K562 treated with DMSO at 1 percent for 4 hours (cell line): ENCODE measurements around the gene TAOK1. TPM values are rescaled to one million over a fixed set of nuclear protein-coding genes. Genes with fewer than 3 reads are reported as not detected.

Experiments
- total RNA-seq: library from RNA; unstranded; fragments of 300-600 nt; gene quantifications from 2 replicates; pipeline ENCODE4 v1.2.3, GENCODE V29; 2022; ENCODE audit not compliant: insufficient read depth

Gene TAOK1
- total RNA-seq: 7.2 and 10.6 TPM in 2 replicates

DNA sequence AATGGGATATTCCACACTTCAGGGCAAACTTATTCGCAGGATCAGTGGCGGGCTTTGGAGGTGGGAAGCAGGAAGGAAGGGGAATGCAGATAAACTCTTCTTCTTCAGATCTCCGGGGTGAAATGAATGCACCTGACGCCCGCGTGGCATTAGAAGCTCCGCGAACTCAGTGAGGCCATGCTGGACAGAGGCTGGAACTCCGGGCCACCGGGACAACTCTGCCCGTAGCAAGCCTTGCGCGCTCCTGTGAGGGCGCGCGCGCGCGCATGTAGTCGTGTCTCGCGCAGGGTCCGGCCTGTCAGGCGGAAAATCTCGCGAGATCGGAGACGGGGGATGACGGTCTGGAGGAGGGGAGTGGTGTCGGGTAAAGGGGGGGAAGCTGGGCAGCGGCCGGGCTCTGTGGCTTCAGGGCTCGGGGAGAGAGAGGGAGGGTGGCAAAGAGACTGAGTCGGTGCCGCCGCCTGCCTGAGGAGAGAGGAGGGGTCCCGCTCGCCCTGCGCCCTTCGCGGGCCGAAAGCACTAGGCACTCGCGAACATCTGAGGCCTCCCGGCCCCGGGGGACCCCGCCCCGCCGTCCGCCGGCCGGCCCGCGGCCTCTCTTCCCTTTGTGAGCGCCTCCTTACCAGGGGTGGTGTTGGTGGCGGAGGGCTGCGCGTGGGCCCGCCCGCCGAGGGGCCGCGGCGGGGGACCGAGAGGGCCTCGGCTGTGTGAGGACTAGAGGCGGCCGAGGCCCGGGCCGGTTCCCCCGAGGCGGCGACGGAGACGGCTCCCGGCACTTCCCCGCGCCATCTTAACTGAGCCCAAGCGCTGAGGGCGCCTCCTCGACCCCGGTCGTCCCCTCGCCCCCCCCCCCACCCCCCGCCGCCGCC is at the start of gene TAOK1:
Gene TAOK1, plus strand, starts transcription at position 382 of the 869 bp plus-strand sequence. CDS start 61,186 bp downstream, outside the sequence.

DNA sequence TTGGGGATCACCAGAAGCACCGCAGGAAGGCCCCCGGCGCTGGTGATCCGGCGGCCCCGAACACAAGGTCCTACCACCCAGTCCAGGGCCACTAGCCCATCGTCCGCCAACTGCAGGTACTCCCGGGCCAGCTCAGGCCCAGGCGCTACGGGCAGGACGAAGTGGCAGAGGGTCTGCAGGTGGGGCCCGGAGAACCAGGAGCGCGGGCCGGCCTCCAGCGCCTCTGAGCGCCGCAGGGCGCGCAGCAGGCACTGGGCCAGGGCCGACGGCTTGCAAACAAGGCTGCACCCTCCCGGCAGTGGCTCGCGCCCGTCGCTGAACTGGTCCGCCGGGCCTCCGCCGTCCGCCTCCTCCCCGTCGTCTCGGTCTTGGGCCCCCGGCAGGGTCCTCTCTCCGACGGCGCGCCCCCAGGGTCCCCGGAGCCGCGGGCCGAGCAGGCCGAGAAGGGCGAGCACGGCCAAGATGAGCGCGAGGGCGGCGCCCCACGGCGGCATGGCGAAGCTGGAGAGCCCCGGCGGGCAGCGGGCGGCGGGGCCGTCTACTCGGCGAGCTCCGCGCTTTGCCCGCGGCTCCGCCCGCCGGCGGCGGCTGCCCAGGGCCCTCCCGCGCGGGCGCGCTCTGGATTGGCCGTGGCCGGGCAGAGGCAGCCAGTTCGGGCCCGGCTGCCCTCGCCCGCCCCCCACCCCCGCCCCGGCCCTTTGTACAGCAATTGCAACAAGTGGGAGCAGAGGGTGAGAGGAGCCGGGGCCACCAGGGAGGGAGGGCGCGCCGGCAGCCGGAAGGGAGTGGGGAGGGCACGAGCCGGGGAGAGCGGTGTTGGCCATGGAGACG is 176.5 kb downstream of the TAOK1 start, which contains the start of gene ABHD15:
Gene ABHD15, minus strand, starts transcription at position 565 of the 831 bp plus-strand sequence. Its CDS starts 71 bp downstream, at position 494.

DNA sequence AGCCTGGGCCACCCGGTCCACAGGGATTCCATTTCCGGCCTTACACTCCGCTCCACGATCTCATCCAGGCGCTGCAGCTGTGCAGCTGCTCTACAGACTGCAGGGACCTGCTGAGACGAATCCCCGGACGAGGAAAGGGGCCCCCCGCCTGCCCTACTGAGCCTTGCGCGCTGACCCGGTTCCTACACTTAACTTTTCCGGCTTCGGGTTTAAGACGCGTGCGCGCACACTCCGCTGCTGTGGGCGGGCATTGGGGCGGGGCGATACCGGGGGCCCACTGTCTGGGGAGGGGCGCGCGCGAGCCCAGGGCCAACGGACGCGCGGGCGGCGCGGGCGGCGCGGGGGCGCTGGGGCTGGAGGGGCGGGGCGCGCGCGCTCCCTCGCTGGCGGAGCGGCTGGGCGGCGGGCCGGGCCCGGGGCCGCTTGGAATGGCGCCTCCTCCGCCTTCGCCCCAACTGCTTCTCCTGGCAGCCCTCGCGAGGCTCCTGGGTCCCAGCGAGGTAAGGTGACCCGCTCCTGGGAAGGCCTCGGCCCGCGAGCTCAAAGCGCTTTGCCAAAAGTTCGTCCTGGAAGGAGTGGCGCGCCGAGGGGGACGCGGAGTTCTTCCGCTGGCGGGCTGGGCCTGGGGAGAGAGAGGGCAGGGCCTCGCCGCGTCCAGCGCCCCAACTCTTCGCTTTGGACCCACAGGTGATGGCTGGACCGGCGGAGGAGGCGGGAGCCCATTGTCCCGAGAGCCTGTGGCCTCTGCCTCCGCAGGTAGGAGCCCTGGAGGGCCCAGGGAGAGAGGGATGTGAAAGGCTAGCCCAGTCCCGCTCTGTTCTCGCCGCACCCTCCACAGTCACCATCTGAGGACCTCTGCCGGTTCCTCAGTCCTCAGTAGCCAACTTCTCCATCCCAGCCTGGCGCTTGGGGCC is 178.4 kb downstream of the TAOK1 start, which contains the start of gene TP53I13:
Gene TP53I13, plus strand, starts transcription at position 371 of the 914 bp plus-strand sequence. Its CDS starts 58 bp downstream, at position 429.

DNA sequence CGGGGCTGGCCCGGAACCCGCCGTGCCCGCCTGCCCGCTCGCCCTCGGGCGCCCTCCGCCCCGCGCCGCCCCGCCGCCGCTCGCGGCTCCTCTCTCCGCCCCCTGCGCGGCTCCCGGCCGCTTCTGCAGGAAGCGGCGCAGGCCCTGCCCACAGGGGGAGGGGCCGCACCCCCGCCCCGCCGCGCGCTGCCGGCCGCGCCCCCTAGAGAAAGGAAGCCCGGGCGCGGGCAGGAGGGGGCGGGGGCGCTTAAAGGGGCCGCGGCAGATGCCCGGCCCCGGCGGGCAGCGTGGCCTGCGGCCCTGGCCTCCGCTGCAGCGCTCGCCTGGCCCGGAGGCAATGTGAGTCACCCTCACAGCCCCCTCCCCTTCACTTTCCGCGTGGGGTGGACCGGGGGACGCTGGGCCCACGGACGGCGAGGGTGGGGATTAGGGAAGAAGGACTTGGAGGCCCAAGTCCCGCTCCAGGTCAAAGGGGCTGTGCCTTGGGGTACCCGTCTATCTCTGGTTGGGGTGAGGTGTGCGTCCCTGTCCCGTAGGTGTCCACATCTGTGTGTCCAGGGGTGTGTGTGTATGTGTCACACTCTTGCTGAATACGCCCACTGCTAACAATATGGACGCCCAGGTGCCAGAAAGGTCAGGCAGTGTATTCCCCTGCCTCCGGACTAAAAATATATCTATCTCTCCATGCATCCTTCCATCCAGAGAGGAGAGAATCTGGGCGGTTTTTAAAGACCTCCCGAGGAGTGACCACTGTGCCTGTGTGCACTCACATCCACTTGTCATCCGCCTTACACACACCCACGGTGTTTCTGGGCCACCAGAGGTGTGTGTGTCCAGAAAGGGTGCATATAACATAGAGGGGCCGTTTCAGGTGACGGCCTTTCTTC is 199.6 kb downstream of the TAOK1 start, which contains the start of gene GIT1:
Gene GIT1, minus strand, starts transcription at position 125 of the 887 bp plus-strand sequence. CDS start 270 bp downstream, outside the sequence.

DNA sequence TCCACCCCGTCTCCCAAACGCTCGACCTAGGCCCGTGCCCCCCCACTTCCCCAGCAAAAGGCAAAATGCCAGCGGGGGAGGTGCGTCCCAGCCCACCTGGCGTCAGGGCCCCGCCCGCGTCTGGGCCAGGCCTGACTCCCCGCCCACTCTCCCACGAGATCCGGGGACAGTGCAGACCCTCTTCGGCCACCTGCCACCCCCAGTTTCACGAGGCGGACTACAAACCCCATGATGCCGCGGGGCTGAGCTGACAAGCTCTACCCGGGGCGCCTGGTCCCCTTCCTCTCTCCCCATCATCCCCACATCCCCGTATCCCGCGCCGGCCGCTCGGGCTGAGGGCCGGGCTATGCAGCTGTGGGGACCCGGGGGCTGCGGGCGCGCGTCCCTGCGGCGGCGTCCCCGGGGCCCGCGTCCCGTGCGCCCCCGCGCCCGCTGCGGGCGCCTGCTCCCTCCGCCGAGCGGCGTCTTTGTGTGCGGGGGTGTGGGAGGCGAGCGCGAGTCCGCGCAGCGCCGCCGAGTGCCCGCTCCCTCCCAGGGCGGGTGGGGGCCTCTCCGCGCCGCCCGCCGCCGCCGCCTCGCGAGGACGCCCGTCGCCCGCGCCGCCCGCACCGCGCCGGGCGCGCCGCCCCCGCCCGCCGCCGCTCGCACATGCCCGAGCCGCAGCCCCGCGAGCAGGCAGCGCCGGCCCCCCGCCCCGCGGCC is 202.8 kb downstream of the TAOK1 start, which contains the start of gene ANKRD13B:
Gene ANKRD13B, plus strand, starts transcription at position 283 of the 702 bp plus-strand sequence. CDS start 490 bp downstream, outside the sequence.

Other genes with a start within 250 kb of the TAOK1 start
- 21.8 and 25.7 TPM in 2 replicates for gene MYO18A, start 210.0 kb upstream of the TAOK1 start, total RNA-seq
- gene CRYBA1, start 143.5 kb upstream of the TAOK1 start, total RNA-seq: not detected in 2 replicates
- gene NUFIP2, start 96.2 kb upstream of the TAOK1 start, total RNA-seq: 8.9 and 13.3 TPM in 2 replicates
- gene ABHD15, start 176.7 kb downstream of the TAOK1 start, total RNA-seq: 3.6 and 4.2 TPM in 2 replicates
- gene TP53I13, start 178.3 kb downstream of the TAOK1 start, total RNA-seq: 45.6 and 46.5 TPM in 2 replicates
- 38.7 and 42.3 TPM in 2 replicates for gene GIT1, start 199.3 kb downstream of the TAOK1 start, total RNA-seq
- 7.5 and 9.0 TPM in 2 replicates for gene ANKRD13B, start 202.8 kb downstream of the TAOK1 start, total RNA-seq
- 4.8 and 7.7 TPM in 2 replicates for gene CORO6, start 232.5 kb downstream of the TAOK1 start, total RNA-seq